Endothelial cell of umbilical vein (primary cell): ENCODE results near the gene RNF111. TPM values are rescaled to one million over a fixed set of nuclear protein-coding genes. Genes with fewer than 3 reads are reported as not detected.

Experiments used
- BruUV-seq: library from RNA; stranded (reverse); fragments of 400-500 nt; replicated peaks from 2 replicates; lab custom pipeline; 2021; lab: Mats Ljungman, UMichigan
- CTCF ChIA-PET: fragments of 300-600, 350-600 bp; sonication (Branson Sonifier 250); formaldehyde crosslinking; loops from one replicate; lab custom pipeline; 2021; ENCODE audit warnings: antibody characterized with exemption, inconsistent platforms; lab: Charles Lee
- POLR2A ChIA-PET: fragments of 300-600, 350-600 bp; sonication (Branson Sonifier 250); formaldehyde crosslinking; loops from one replicate; lab custom pipeline; 2021; ENCODE audit warnings: antibody characterized with exemption, inconsistent platforms; lab: Charles Lee
- DNase-seq: peaks from one replicate; pipeline ENCODE4 v3.0.0-alpha.2; 2011; ENCODE audit warnings: low read depth, low spot score
- FAIRE-seq: peaks from 2 replicates; lab custom pipeline; 2011; peaks lifted over from hg19 to GRCh38; lab: Jason Lieb, UNC
- H2AFZ ChIP-seq: 2 replicates; pipeline ENCODE4 v1.6.0; 2012; ENCODE audit warnings: low read depth, low read length, control low read depth, inconsistent platforms
- H3K27ac ChIP-seq: 2 replicates; pipeline ENCODE4 v1.5.1; 2011; ENCODE audit warnings: low read depth, mild to moderate bottlenecking, control low read depth, low read length, moderate library complexity; ENCODE audit not compliant: insufficient read depth
- H3K27me3 ChIP-seq, 2 experiments: 2 replicates each; pipeline versions ENCODE4 v1.6.0 to v1.6.1; 2011; ENCODE audit warnings: low read length in 2 of 2, mixed read lengths in 1 of 2; ENCODE audit not compliant: control insufficient read depth in 2 of 2, insufficient read depth in 2 of 2
- H3K36me3 ChIP-seq, 2 experiments: 2 replicates in 1 of 2; 3 replicates in 1 of 2; pipeline ENCODE4 v1.5.1; 2011; ENCODE audit warnings: low read length in 2 of 2, mild to moderate bottlenecking in 1 of 2, moderate library complexity in 1 of 2; ENCODE audit not compliant: control insufficient read depth in 2 of 2, insufficient read depth in 2 of 2; ENCODE audit errors: extremely low read depth in 1 of 2
- H3K4me1 ChIP-seq: 3 replicates; pipeline ENCODE4 v1.5.1; 2011; ENCODE audit warnings: mild to moderate bottlenecking, low read length; ENCODE audit not compliant: control insufficient read depth, insufficient read depth; ENCODE audit errors: extremely low read depth
- H3K4me2 ChIP-seq: 2 replicates; pipeline ENCODE4 v1.6.1; 2011; ENCODE audit warnings: low read length, control low read depth, mixed read lengths; ENCODE audit not compliant: insufficient read depth
- H3K4me3 ChIP-seq, 3 experiments: fragments of 200-600 bp in 1 of 3; sonication (generic), shearing (Covaris generic) in 1 of 3; replicated peaks in 1 of 3; 2 replicates each; pipeline ENCODE4 v1.5.1; 2011 to 2016; ENCODE audit warnings: control low read depth in 3 of 3, low read length in 3 of 3, mild to moderate bottlenecking in 2 of 3, inconsistent platforms in 1 of 3, low read depth in 1 of 3, moderate library complexity in 1 of 3; ENCODE audit not compliant: insufficient read depth in 1 of 3
- H3K79me2 ChIP-seq: 2 replicates; pipeline ENCODE4 v1.6.0; 2012; ENCODE audit warnings: low read length, inconsistent platforms; ENCODE audit not compliant: control insufficient read depth, insufficient read depth
- H3K9ac ChIP-seq: replicated peaks from 2 replicates; pipeline ENCODE3; 2011; ENCODE audit warnings: low read length, control low read depth; ENCODE audit not compliant: insufficient read depth; ENCODE audit errors: extremely low read depth
- H3K9me1 ChIP-seq: replicated peaks from 3 replicates; pipeline ENCODE4 v1.6.0; 2011; ENCODE audit warnings: mild to moderate bottlenecking, low read length; ENCODE audit not compliant: control insufficient read depth, insufficient read depth; ENCODE audit errors: extremely low read depth
- H3K9me3 ChIP-seq: replicated peaks from 2 replicates; pipeline ENCODE4 v1.5.1; 2012; ENCODE audit warnings: low read length, inconsistent platforms; ENCODE audit not compliant: control insufficient read depth, insufficient read depth
- H4K20me1 ChIP-seq: replicated peaks from 2 replicates; pipeline ENCODE3; 2011; ENCODE audit warnings: mild to moderate bottlenecking, low read length; ENCODE audit not compliant: control insufficient read depth, insufficient read depth; ENCODE audit errors: extremely low read depth
- CTCF ChIP-seq, 2 donors: IDR thresholded peaks; 1 replicate in 1 of 2; 2 replicates in 1 of 2; pipeline ENCODE4 v1.5.1; 2011; ENCODE audit warnings: low read length in 2 of 2, mild to moderate bottlenecking in 2 of 2, moderate library complexity in 2 of 2, control low read depth in 1 of 2, inconsistent platforms in 1 of 2, low read depth in 1 of 2; ENCODE audit not compliant: insufficient read depth in 1 of 2; ENCODE audit errors: extremely low read depth in 1 of 2
- EZH2 ChIP-seq: IDR thresholded peaks from 2 replicates; pipeline ENCODE4 v1.6.1; 2012; ENCODE audit warnings: borderline replicate concordance, low read depth, mild to moderate bottlenecking, moderate library complexity, low read length, inconsistent platforms; ENCODE audit not compliant: severe bottlenecking
- FOS ChIP-seq: IDR thresholded peaks from 2 replicates; pipeline ENCODE4 v1.6.1; 2011; ENCODE audit warnings: mild to moderate bottlenecking, low read length, moderate library complexity, borderline replicate concordance; ENCODE audit not compliant: insufficient read depth
- GATA2 ChIP-seq: IDR thresholded peaks from 2 replicates; pipeline ENCODE4 v1.7.0; 2011; ENCODE audit warnings: low read depth, mild to moderate bottlenecking, moderate library complexity, mixed read lengths, low read length; ENCODE audit not compliant: insufficient read length, insufficient read depth
- JUN ChIP-seq: IDR thresholded peaks from 2 replicates; pipeline ENCODE4 v1.6.1; 2011; ENCODE audit warnings: borderline replicate concordance, low read depth; ENCODE audit not compliant: insufficient read length, insufficient read depth
- MYC ChIP-seq: IDR thresholded peaks from one replicate; pipeline ENCODE4 v1.6.1; 2011; ENCODE audit warnings: mild to moderate bottlenecking, low read depth, low read length
- POLR2A ChIP-seq: IDR thresholded peaks from 2 replicates; pipeline ENCODE4 v1.6.1; 2012; ENCODE audit warnings: low read depth, mild to moderate bottlenecking, control low read depth, low read length
- POLR2AphosphoS5 ChIP-seq: IDR thresholded peaks from 2 replicates; pipeline ENCODE4 v1.6.1; 2012; ENCODE audit warnings: low read depth, mild to moderate bottlenecking, control low read depth, low read length, moderate library complexity; ENCODE audit not compliant: insufficient read depth
- dilution Hi-C: fragments of 300-500 bp; cut with MboI; formaldehyde crosslinking; loops from one replicate; pipeline ENCODE4 v1.15.0; 2019; ENCODE audit warnings: low sequenced_read_pairs; ENCODE audit not compliant: extremely low pct_ligation_motif_present
- intact Hi-C: fragments of 100-400 bp; cut with micrococcal nuclease; formaldehyde crosslinking; loops from one replicate; pipeline ENCODE4 v1.10.0; 2022
- polyA plus RNA-seq, 4 experiments: library from polyadenylated mRNA; depleted of rRNA in 3 of 4; stranded (reverse) in 3 of 4; unstranded in 1 of 4; fragments of >200 nt; gene quantifications; 2 replicates each; pipeline versions ENCODE4 v1.2.1 to v1.2.3, GENCODE V29; 2011 to 2012; ENCODE audit warnings: missing spikeins in 1 of 4
- total RNA-seq: library from RNA; stranded (reverse); gene quantifications from 2 replicates; pipeline ENCODE4 v1.2.3, GENCODE V29; 2021
- TF ChIP-seq, protein P1 (sequence below): IDR thresholded peaks from 2 replicates; pipeline ENCODE4 v1.6.1; 2011; ENCODE audit not compliant: insufficient read depth, insufficient read length

RNF111 gene
- total and polyA plus RNA-seq, 2 donors (not counting 3 experiments of a cell fraction or from before 2014, with no cell fraction given): 22.3 to 42.6 TPM

DNA sequence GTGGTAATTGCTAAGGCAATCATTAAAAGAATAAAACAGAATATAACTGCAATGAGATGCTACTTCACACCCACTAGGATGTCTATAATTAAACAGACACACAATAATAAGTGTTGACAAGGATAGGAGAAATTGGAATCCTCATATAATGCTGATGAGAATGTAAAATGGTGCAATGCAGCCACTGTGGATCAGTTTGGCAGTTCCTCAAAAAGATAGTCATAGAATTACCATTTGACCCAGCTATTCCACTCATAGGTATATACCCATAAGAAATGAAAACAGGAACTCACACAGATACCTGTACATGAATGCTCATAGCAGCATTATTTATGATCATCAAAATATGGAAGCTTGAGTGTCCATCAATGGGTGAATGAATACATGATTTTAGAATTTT lies 9.6 kb upstream of the RNF111 start:
- no peak overlapping the region for H3K27ac ChIP-seq
- FAIRE-seq (no peak), DNase-seq (no peak)
- no peak overlapping the region for H2AFZ ChIP-seq
- no peak overlapping the region for H3K9ac ChIP-seq
- H3K4me3 ChIP-seq: no peak overlapping the region
- dilution Hi-C loops: no loop called here
- H3K79me2 ChIP-seq: no peaks in the 10 kb centered on the region
- intact Hi-C loops: no loop called here
- no peaks in the 10 kb centered on the region for H3K36me3 ChIP-seq
- no peaks in the 10 kb centered on the region for H4K20me1 ChIP-seq
- CTCF ChIA-PET: interaction anchor here (0.8 to 3.1 kb wide), 2 partner anchors 515 to 522 kb away, joined by 3 to 28 read pairs; no protein-coding TSS in a partner anchor
- no TSS peak for BruUV-seq
- POLR2A ChIA-PET: no interaction called here
- no peaks in the 10 kb centered on the region for H3K9me1 ChIP-seq
- no peaks in the 10 kb centered on the region for H3K27me3 ChIP-seq
- H3K9me3 ChIP-seq: no peaks in the 10 kb centered on the region
- TF ChIP-seq EZH2: no peak
- TF ChIP-seq CTCF (IDR thresholded peaks at IDR 0.05; ENCODE audit: extremely low read depth in 1 of 2, insufficient read depth in 1 of 2, low read depth in 1 of 2, low read length in 2 of 2): no peak
- TF ChIP-seq POLR2AphosphoS5: no peak
- TF ChIP-seq JUN: no peak
- no peak for TF ChIP-seq FOS
- TF ChIP-seq GATA2: no peak
- TF ChIP-seq, protein P1, sequence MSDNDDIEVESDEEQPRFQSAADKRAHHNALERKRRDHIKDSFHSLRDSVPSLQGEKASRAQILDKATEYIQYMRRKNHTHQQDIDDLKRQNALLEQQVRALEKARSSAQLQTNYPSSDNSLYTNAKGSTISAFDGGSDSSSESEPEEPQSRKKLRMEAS: no peak
- TF ChIP-seq POLR2A: no peak
- no peak for TF ChIP-seq MYC
- peaks cover 11% of the 10 kb centered on the region for H3K4me1 ChIP-seq
- no peak overlapping the region for H3K4me2 ChIP-seq
